Measurements from ENCODE around the gene RBMS2. TPM values are rescaled to one million over a fixed set of nuclear protein-coding genes. Genes with fewer than 3 reads are reported as not detected.
A peak's percentile ranks its signal among the peaks of the same experiment; 100 is the strongest.

Gene RBMS2
- polyA plus RNA-seq, 3 donors = 5.1 to 8.2 (median 6.5) TPM

GRCh38 chr12:56484566-56484965 lies 37.1 kb upstream of the RBMS2 start:
- Mint-ChIP-seq H3K4me1 (peaks cover 33% of the 10 kb centered on the region), H3K4me3 (no peak overlapping the region), H3K9me3 (peaks cover 5 to 20% (median 12%) of the 10 kb centered on the region in 7 donors), H3K36me3 (peaks cover 7 to 8% of the 10 kb centered on the region in 2 donors), H3K27me3 (ENCODE audit: low read depth in 3 of 3) (peaks cover 33 to 37% (median 36%) of the 10 kb centered on the region in 3 donors), H3K27ac (no peak overlapping the region)
- Histone ChIP-seq H3K9ac (ENCODE audit: insufficient read depth, low read length, poor library complexity, severe bottlenecking) (no peak overlapping the region), H4K20me1 (ENCODE audit: insufficient read depth, low read length) (no peaks in the 10 kb centered on the region), H3K4me1 (ENCODE audit: control insufficient read depth in 1 of 2, insufficient read depth in 2 of 2, low read length in 2 of 2) (peaks cover 15 to 20% of the 10 kb centered on the region in 2 donors), H3K9me3 (replicated peaks in 1 of 2; ENCODE audit: control insufficient read depth in 1 of 2, insufficient read depth in 1 of 2, low read length in 2 of 2) (peaks cover 3 to 6% of the 10 kb centered on the region in 2 donors), H3K79me2 (ENCODE audit: insufficient read depth, low read length) (no peaks in the 10 kb centered on the region), H3K4me2 (replicated peaks; ENCODE audit: extremely low read depth, low read length, poor library complexity, severe bottlenecking) (no peak overlapping the region), H2AFZ (ENCODE audit: insufficient read depth, low read depth, low read length, poor library complexity, severe bottlenecking) (no peak overlapping the region), H3K4me3 (replicated peaks in 1 of 3; ENCODE audit: low read depth in 2 of 3, low read length in 3 of 3) (no peak overlapping the region), H3K27me3 (ENCODE audit: control insufficient read depth in 2 of 2, insufficient read depth in 2 of 2, low read length in 2 of 2) (peaks cover 20 to 28% of the 10 kb centered on the region in 2 donors), H3K27ac (ENCODE audit: low read depth in 1 of 2, low read length in 2 of 2) (no peak overlapping the region), H3K36me3 (replicated peaks in 1 of 2; ENCODE audit: control insufficient read depth in 1 of 2, insufficient read depth in 2 of 2, low read length in 2 of 2) (no peaks in the 10 kb centered on the region)
- TF ChIP-seq CTCF (IDR thresholded peaks at IDR 0.05) = no peak
- no peak for DNase-seq
- intact Hi-C loops (cut with micrococcal nuclease) = no loop called here
- no CpG with 5 or more reads among the region's 1 CpG for WGBS (ENCODE audit: insufficient coverage)

- Histone ChIP-seq H4K20me1 (ENCODE audit: insufficient read depth, low read length) (no peaks in the 10 kb centered on the region), H3K4me3 (replicated peaks in 1 of 3; ENCODE audit: low read depth in 2 of 3, low read length in 3 of 3) (no peak overlapping the region), H3K79me2 (ENCODE audit: insufficient read depth, low read length) (no peaks in the 10 kb centered on the region), H2AFZ (ENCODE audit: insufficient read depth, low read depth, low read length, poor library complexity, severe bottlenecking) (no peak overlapping the region), H3K27ac (ENCODE audit: low read depth in 1 of 2, low read length in 2 of 2) (no peak overlapping the region), H3K4me2 (replicated peaks; ENCODE audit: extremely low read depth, low read length, poor library complexity, severe bottlenecking) (no peak overlapping the region), H3K4me1 (ENCODE audit: control insufficient read depth in 1 of 2, insufficient read depth in 2 of 2, low read length in 2 of 2) (peaks cover 15 to 20% of the 10 kb centered on the region in 2 donors), H3K27me3 (ENCODE audit: control insufficient read depth in 2 of 2, insufficient read depth in 2 of 2, low read length in 2 of 2) (peaks cover 27 to 47% of the 10 kb centered on the region in 2 donors), H3K9ac (ENCODE audit: insufficient read depth, low read length, poor library complexity, severe bottlenecking) (no peak overlapping the region), H3K36me3 (replicated peaks in 1 of 2; ENCODE audit: control insufficient read depth in 1 of 2, insufficient read depth in 2 of 2, low read length in 2 of 2) (no peaks in the 10 kb centered on the region), H3K9me3 (replicated peaks in 1 of 2; ENCODE audit: control insufficient read depth in 1 of 2, insufficient read depth in 1 of 2, low read length in 2 of 2) (peaks cover 3 to 6% of the 10 kb centered on the region in 2 donors)
- H3K27ac Mint-ChIP-seq = no peak overlapping the region
- intact Hi-C loops (cut with micrococcal nuclease) = no loop called here
- H3K36me3 Mint-ChIP-seq = peaks cover 6 to 8% of the 10 kb centered on the region in 2 donors
- H3K4me3 Mint-ChIP-seq = peak overlapping the region in 1 of 2 donors; percentile 94
- no peak for TF ChIP-seq CTCF (IDR thresholded peaks at IDR 0.05)
- peaks cover 5 to 22% (median 12%) of the 10 kb centered on the region in 7 donors for H3K9me3 Mint-ChIP-seq
- peaks cover 49 to 57% (median 54%) of the 10 kb centered on the region in 3 donors for H3K27me3 Mint-ChIP-seq (ENCODE audit: low read depth in 3 of 3)
- DNase-seq = no peak
- H3K4me1 Mint-ChIP-seq = peaks cover 26% of the 10 kb centered on the region
- WGBS (ENCODE audit: insufficient coverage) = 87% methylated on average over 7 of the region's 12 CpGs
These were observed 34.9 kb upstream of the RBMS2 start for GRCh38 chr12:56486694-56487093.

Data from CD14-positive monocyte (primary cell).